ENCODE data around the gene WSCD2.

- TF ChIP-seq CTCF (IDR thresholded peaks at IDR 0.05) (no peak), POLR2AphosphoS5 (IDR thresholded peaks at IDR 0.05) (no peak)
Measured at GRCh38 chr12:108207791-108208730, 79.0 kb downstream of the WSCD2 start.

All from prostate gland (tissue), 2 donors.